H9 (cell line): ENCODE measurements around the gene PRSS8. TPM values are rescaled to one million over a fixed set of nuclear protein-coding genes. Genes with fewer than 3 reads are reported as not detected.

ENCODE experiments used
- DNase-seq: peaks from one replicate; pipeline ENCODE4 v3.0.0-alpha.2; 2017
- H2AFZ ChIP-seq: one replicate; pipeline ENCODE4 v1.6.1; 2013; ENCODE audit warnings: mild to moderate bottlenecking, low read length, control low read depth, moderate library complexity
- H2AK5ac ChIP-seq: 2 replicates; pipeline ENCODE4 v1.6.1; 2013; ENCODE audit warnings: low read length, control low read depth, mixed read lengths; ENCODE audit not compliant: insufficient read length
- H2BK120ac ChIP-seq: one replicate; pipeline ENCODE4 v1.6.1; 2013; ENCODE audit warnings: low read depth, mild to moderate bottlenecking, low read length, control low read depth, inconsistent platforms; ENCODE audit not compliant: poor library complexity, severe bottlenecking
- H2BK12ac ChIP-seq: 2 replicates; pipeline ENCODE4 v1.6.1; 2013; ENCODE audit warnings: low read length, control low read depth, mixed read lengths, low read depth; ENCODE audit not compliant: insufficient read length
- H2BK15ac ChIP-seq: 2 replicates; pipeline ENCODE4 v1.6.1; 2013; ENCODE audit warnings: low read depth, low read length, control low read depth
- H2BK20ac ChIP-seq: one replicate; pipeline ENCODE4 v1.6.1; 2013; ENCODE audit warnings: low read depth, mild to moderate bottlenecking, low read length, control low read depth, inconsistent platforms; ENCODE audit not compliant: poor library complexity, severe bottlenecking
- H2BK5ac ChIP-seq: 2 replicates; pipeline ENCODE4 v1.6.1; 2013; ENCODE audit warnings: low read length, control low read depth, mixed read lengths; ENCODE audit not compliant: insufficient read length
- H3K14ac ChIP-seq: 2 replicates; pipeline ENCODE4 v1.6.1; 2013; ENCODE audit warnings: low read length, control low read depth; ENCODE audit not compliant: insufficient read depth
- H3K18ac ChIP-seq: 2 replicates; pipeline ENCODE4 v1.6.1; 2013; ENCODE audit warnings: low read depth, mild to moderate bottlenecking, mixed read lengths, low read length, control low read depth; ENCODE audit not compliant: insufficient read length
- H3K23ac ChIP-seq: 2 replicates; pipeline ENCODE4 v1.6.1; 2013; ENCODE audit warnings: low read length, control low read depth, mixed read lengths, low read depth; ENCODE audit not compliant: insufficient read length
- H3K23me2 ChIP-seq: 2 replicates; pipeline ENCODE4 v1.6.1; 2013; ENCODE audit warnings: low read depth, mild to moderate bottlenecking, mixed read lengths, low read length, control low read depth; ENCODE audit not compliant: insufficient read length, poor library complexity, severe bottlenecking
- H3K27ac ChIP-seq: 2 replicates; pipeline ENCODE4 v1.5.1; 2013; ENCODE audit warnings: low read length, control low read depth, mixed read lengths, low read depth; ENCODE audit not compliant: insufficient read length
- H3K27me3 ChIP-seq: 2 replicates; pipeline ENCODE4 v1.6.1; 2013; ENCODE audit warnings: low read length, control low read depth, inconsistent platforms; ENCODE audit not compliant: insufficient read depth
- H3K4ac ChIP-seq: 2 replicates; pipeline ENCODE4 v1.6.1; 2013; ENCODE audit warnings: low read depth, mild to moderate bottlenecking, control low read depth, inconsistent platforms, low read length, moderate library complexity
- H3K4me1 ChIP-seq: 2 replicates; pipeline ENCODE4 v1.6.1; 2013; ENCODE audit warnings: low read length, control low read depth, inconsistent platforms; ENCODE audit not compliant: insufficient read depth
- H3K4me2 ChIP-seq: 2 replicates; pipeline ENCODE4 v1.6.1; 2013; ENCODE audit warnings: low read length, control low read depth, mixed read lengths; ENCODE audit not compliant: insufficient read length, insufficient read depth
- H3K56ac ChIP-seq: 2 replicates; pipeline ENCODE4 v1.6.1; 2013; ENCODE audit warnings: low read depth, mild to moderate bottlenecking, mixed read lengths, low read length, control low read depth; ENCODE audit not compliant: insufficient read length
- H3K79me1 ChIP-seq: 2 replicates; pipeline ENCODE4 v1.6.1; 2013; ENCODE audit warnings: low read depth, mild to moderate bottlenecking, moderate library complexity, low read length, control low read depth, inconsistent platforms; ENCODE audit not compliant: insufficient read depth, poor library complexity, severe bottlenecking
- H3K79me2 ChIP-seq: 2 replicates; pipeline ENCODE4 v1.6.1; 2013; ENCODE audit warnings: low read length, control low read depth, inconsistent platforms; ENCODE audit not compliant: insufficient read depth
- H3K9ac ChIP-seq: 2 replicates; pipeline ENCODE4 v1.6.1; 2013; ENCODE audit warnings: low read length, control low read depth, mixed read lengths; ENCODE audit not compliant: insufficient read length; ENCODE audit errors: extremely low read depth
- H3K9me3 ChIP-seq: one replicate; pipeline ENCODE4 v1.6.1; 2013; ENCODE audit warnings: low read depth, low read length, inconsistent platforms; ENCODE audit not compliant: control insufficient read depth
- H3T11ph ChIP-seq: one replicate; pipeline ENCODE4 v1.6.1; 2013; ENCODE audit warnings: mild to moderate bottlenecking, low read length, control low read depth, inconsistent platforms
- H4K20me1 ChIP-seq: one replicate; pipeline ENCODE4 v1.6.1; 2013; ENCODE audit not compliant: control insufficient read depth, insufficient read length, insufficient read depth
- H4K5ac ChIP-seq: 2 replicates; pipeline ENCODE4 v1.6.1; 2013; ENCODE audit warnings: low read depth, mild to moderate bottlenecking, mixed read lengths, low read length, control low read depth; ENCODE audit not compliant: insufficient read length
- H4K8ac ChIP-seq: replicated peaks from 2 replicates; pipeline ENCODE4 v1.6.1; 2013; ENCODE audit warnings: low read length, control low read depth, mixed read lengths, low read depth; ENCODE audit not compliant: insufficient read length
- H4K91ac ChIP-seq: 2 replicates; pipeline ENCODE4 v1.6.1; 2013; ENCODE audit warnings: low read depth, mild to moderate bottlenecking, moderate library complexity, mixed read lengths, low read length, control low read depth; ENCODE audit not compliant: insufficient read length
- H3K27ac Mint-ChIP-seq, 3 experiments: 2 replicates in 2 of 3; 3 replicates in 1 of 3; pipeline ENCODE4 v1.8.0; 2020 to 2021; ENCODE audit warnings: mixed read lengths in 3 of 3, mild to moderate bottlenecking in 1 of 3, moderate library complexity in 1 of 3
- H3K27me3 Mint-ChIP-seq: 2 replicates; pipeline ENCODE4 v1.8.0; 2021; ENCODE audit warnings: low read depth, mild to moderate bottlenecking, moderate library complexity, mixed read lengths
- H3K36me3 Mint-ChIP-seq, 3 experiments: 2 replicates in 2 of 3; 3 replicates in 1 of 3; pipeline ENCODE4 v1.8.0; 2020 to 2021; ENCODE audit warnings: low read depth in 3 of 3, mixed read lengths in 3 of 3; ENCODE audit not compliant: insufficient read depth in 1 of 3
- H3K4me1 Mint-ChIP-seq, 2 experiments: 2 replicates each; pipeline ENCODE4 v1.8.0; 2020; ENCODE audit warnings: mixed read lengths in 2 of 2
- H3K4me3 Mint-ChIP-seq, 2 experiments: 2 replicates in 1 of 2; 3 replicates in 1 of 2; pipeline ENCODE4 v1.8.0; 2020 to 2021; ENCODE audit warnings: mild to moderate bottlenecking in 2 of 2, mixed read lengths in 2 of 2, moderate library complexity in 1 of 2
- H3K9me3 Mint-ChIP-seq, 2 experiments: 2 replicates in 1 of 2; 3 replicates in 1 of 2; pipeline ENCODE4 v1.8.0; 2020; ENCODE audit warnings: mild to moderate bottlenecking in 2 of 2, mixed read lengths in 2 of 2, moderate library complexity in 1 of 2
- WGBS: extraction: QIAGEN DNeasy Blood & Tissue Kit; methylation state at CpG from one replicate; pipeline ENCODE4 v1.1.7; 2013; ENCODE audit warnings: missing lambda C conversion rate, low lambda C conversion rate, mixed read lengths; ENCODE audit not compliant: insufficient read length; ENCODE audit errors: extremely low coverage; 5-methylcytosine and 5-hydroxymethylcytosine counted together
- total RNA-seq: library from RNA; stranded (reverse); gene quantifications from 2 replicates; pipeline ENCODE4 v1.2.1, GENCODE V29; 2021
- TF ChIP-seq, protein P1 (sequence below): fragments of 200-600 bp; sonication (generic); conservative IDR thresholded peaks from 3 replicates; pipeline ENCODE4 v1.8.0; 2021; ENCODE audit warnings: antibody characterized with exemption, mild to moderate bottlenecking

Gene PRSS8
- total RNA-seq, 1 experiment from 2014 or later: 64.0 TPM

DNA sequence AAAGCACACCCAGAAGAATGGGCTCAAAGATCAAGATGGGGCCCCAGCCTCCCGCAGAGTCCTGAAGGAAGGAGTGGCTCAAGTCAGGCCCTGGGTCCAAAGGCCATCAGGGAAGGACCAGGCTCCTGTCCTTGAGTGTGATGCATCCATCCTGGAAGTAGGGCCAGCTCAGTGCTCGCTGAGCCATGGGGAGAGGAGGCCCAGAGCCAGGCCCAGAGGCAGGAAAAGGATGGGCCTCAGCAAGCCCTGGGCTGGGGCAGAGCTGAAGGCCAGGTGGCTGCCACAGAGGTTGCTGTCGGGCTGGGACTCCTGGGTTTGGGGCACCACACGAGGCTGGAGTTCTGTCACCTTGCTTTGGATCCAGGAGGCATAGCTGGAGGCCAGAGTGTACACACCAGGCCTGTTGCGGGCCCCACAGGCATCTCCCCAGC lies 3.7 kb downstream of the PRSS8 start:
- no peaks in the 10 kb centered on the region for H3K9me3 ChIP-seq

More for the DNA sequence above, 3.7 kb downstream of the PRSS8 start:
- no peaks in the 10 kb centered on the region for H4K20me1 ChIP-seq
- no peak overlapping the region for H3K23ac ChIP-seq
- H4K5ac ChIP-seq: no peak overlapping the region
- peak overlapping the region in 2 of 3 experiments; percentile 84 to 97; a peak in 1 of 7 replicates for H3K27ac Mint-ChIP-seq
- no peaks in the 10 kb centered on the region; a peak in 1 of 5 replicates for H3K9me3 Mint-ChIP-seq
- H3K4me2 ChIP-seq: no peak overlapping the region
- no peak overlapping the region for H3K27ac ChIP-seq
- H3K4me3 Mint-ChIP-seq: no peak overlapping the region
- WGBS: no CpG with 5 or more reads among the region's 5 CpGs
- no peak overlapping the region for H2AFZ ChIP-seq
- no peak overlapping the region for H4K8ac ChIP-seq
- H4K91ac ChIP-seq: no peak overlapping the region
- H3K23me2 ChIP-seq: peaks cover 5% of the 10 kb centered on the region
- peaks cover 5% of the 10 kb centered on the region for H3K79me1 ChIP-seq
- no peaks in the 10 kb centered on the region for H3K27me3 Mint-ChIP-seq
- H3K9ac ChIP-seq: no peak overlapping the region
- H2BK120ac ChIP-seq: no peak overlapping the region
- H3K36me3 Mint-ChIP-seq: peaks cover 27 to 50% (median 40%) of the 10 kb centered on the region in 3 experiments
- no peak for DNase-seq
- H2BK20ac ChIP-seq: no peak overlapping the region
- H3K14ac ChIP-seq: no peak overlapping the region
- H3K4me1 Mint-ChIP-seq: peaks cover 45 to 53% of the 10 kb centered on the region in 2 experiments
- H3K4me1 ChIP-seq: peaks cover 18% of the 10 kb centered on the region; the same call in 1 of the 2 replicates
- H2BK12ac ChIP-seq: no peak overlapping the region
- TF ChIP-seq, protein P1, sequence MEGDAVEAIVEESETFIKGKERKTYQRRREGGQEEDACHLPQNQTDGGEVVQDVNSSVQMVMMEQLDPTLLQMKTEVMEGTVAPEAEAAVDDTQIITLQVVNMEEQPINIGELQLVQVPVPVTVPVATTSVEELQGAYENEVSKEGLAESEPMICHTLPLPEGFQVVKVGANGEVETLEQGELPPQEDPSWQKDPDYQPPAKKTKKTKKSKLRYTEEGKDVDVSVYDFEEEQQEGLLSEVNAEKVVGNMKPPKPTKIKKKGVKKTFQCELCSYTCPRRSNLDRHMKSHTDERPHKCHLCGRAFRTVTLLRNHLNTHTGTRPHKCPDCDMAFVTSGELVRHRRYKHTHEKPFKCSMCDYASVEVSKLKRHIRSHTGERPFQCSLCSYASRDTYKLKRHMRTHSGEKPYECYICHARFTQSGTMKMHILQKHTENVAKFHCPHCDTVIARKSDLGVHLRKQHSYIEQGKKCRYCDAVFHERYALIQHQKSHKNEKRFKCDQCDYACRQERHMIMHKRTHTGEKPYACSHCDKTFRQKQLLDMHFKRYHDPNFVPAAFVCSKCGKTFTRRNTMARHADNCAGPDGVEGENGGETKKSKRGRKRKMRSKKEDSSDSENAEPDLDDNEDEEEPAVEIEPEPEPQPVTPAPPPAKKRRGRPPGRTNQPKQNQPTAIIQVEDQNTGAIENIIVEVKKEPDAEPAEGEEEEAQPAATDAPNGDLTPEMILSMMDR: no peak
- H3K18ac ChIP-seq: no peak overlapping the region
- H3K27me3 ChIP-seq: no peaks in the 10 kb centered on the region
- peaks cover 4% of the 10 kb centered on the region; the same call in 1 of the 2 replicates for H3K79me2 ChIP-seq
- H2AK5ac ChIP-seq: no peak overlapping the region
- no peak overlapping the region for H3K56ac ChIP-seq
- no peak overlapping the region for H2BK5ac ChIP-seq
- no peak overlapping the region for H3T11ph ChIP-seq
- no peak overlapping the region for H3K4ac ChIP-seq
- no peak overlapping the region for H2BK15ac ChIP-seq
